OCI-M1 (cell line): ENCODE measurements around the gene DBP.
A peak's percentile ranks its signal among the peaks of the same experiment; 100 is the strongest.
"Not testable (repeated sequence)": the region's sequence is repeated elsewhere in the genome, so short reads cannot be mapped to it uniquely, and the experiment has no call there.

Experiments
- DNase-seq: peaks from one replicate; lab custom pipeline; 2025; lab: John Stamatoyannopoulos, UW

Gene DBP

GRCh38 chr19:48636859-48637448, at the start of gene DBP:
DBP (minus strand) TSS chr19:48637379; CDS start chr19:48636994, 385 bp downstream.
- peak; percentile 89 for DNase-seq

GRCh38 chr19:48686637-48687036, 49.5 kb upstream of the DBP start:
- DNase-seq = not testable (repeated sequence)

- no peak for DNase-seq
These were observed 48.9 kb upstream of the DBP start for GRCh38 chr19:48686088-48686487.

- no peak for DNase-seq
These were observed 48.4 kb upstream of the DBP start for GRCh38 chr19:48685583-48685982.

GRCh38 chr19:48683349-48683748, 46.2 kb upstream of the DBP start:
- no peak for DNase-seq

- DNase-seq = peak; percentile 94
These were observed 43.9 kb upstream of the DBP start for GRCh38 chr19:48681127-48681470.

GRCh38 chr19:48680436-48681126, 43.4 kb upstream of the DBP start:
- DNase-seq = no peak

GRCh38 chr19:48680006-48680405, 42.8 kb upstream of the DBP start:
- DNase-seq = not testable (repeated sequence)

GRCh38 chr19:48678201-48678600, 41.0 kb upstream of the DBP start:
- DNase-seq = peak; percentile 38

GRCh38 chr19:48676887-48677286, 39.7 kb upstream of the DBP start:
- no peak for DNase-seq

- no peak for DNase-seq
These were observed 39.3 kb upstream of the DBP start for GRCh38 chr19:48676487-48676886.

GRCh38 chr19:48674921-48675824, 38.0 kb upstream of the DBP start:
- peak; percentile 92 for DNase-seq

- DNase-seq = no peak
These were observed 37.1 kb upstream of the DBP start for GRCh38 chr19:48674216-48674809.

- DNase-seq = no peak
These were observed 36.4 kb upstream of the DBP start for GRCh38 chr19:48673436-48674100.

GRCh38 chr19:48672994-48673393, 35.8 kb upstream of the DBP start, which contains the start of gene NTN5:
NTN5 (minus strand) TSS chr19:48673017; CDS start chr19:48670986, 2,031 bp downstream.
- no peak for DNase-seq

GRCh38 chr19:48671446-48671995, 34.3 kb upstream of the DBP start:
- no peak for DNase-seq

GRCh38 chr19:48670699-48671445, 33.7 kb upstream of the DBP start:
- no peak for DNase-seq

GRCh38 chr19:48669903-48670668, 32.9 kb upstream of the DBP start:
- no peak for DNase-seq

- DNase-seq = no peak
These were observed 31.6 kb upstream of the DBP start for GRCh38 chr19:48668761-48669160.

GRCh38 chr19:48668332-48668731, 31.2 kb upstream of the DBP start:
- no peak for DNase-seq
